ENCODE data around the gene PPARGC1A.

The PPARGC1A gene

GRCh38 chr4:23746027-23746426, 143.8 kb downstream of the PPARGC1A start:
- Histone ChIP-seq H3K9ac (ENCODE audit: low read length) (no peak overlapping the region), H3K4me1 (ENCODE audit: control insufficient read depth, insufficient read depth, low read length) (peaks cover 8% of the 10 kb centered on the region), H3K9me3 (ENCODE audit: control insufficient read depth, low read length) (no peaks in the 10 kb centered on the region), H3K27me3 (ENCODE audit: control insufficient read depth, insufficient read depth, low read length) (no peaks in the 10 kb centered on the region), H3K36me3 (ENCODE audit: control insufficient read depth, insufficient read depth, low read length) (no peaks in the 10 kb centered on the region), H3K4me3 (ENCODE audit: low read length) (no peak overlapping the region)

- H3K9me3 ChIP-seq (ENCODE audit: control insufficient read depth, low read length): no peaks in the 10 kb centered on the region
- no peaks in the 10 kb centered on the region for H3K36me3 ChIP-seq (ENCODE audit: control insufficient read depth, insufficient read depth, low read length)
- no peak overlapping the region for H3K4me3 ChIP-seq (ENCODE audit: low read length)
- H3K9ac ChIP-seq (ENCODE audit: low read length): no peak overlapping the region
- H3K27me3 ChIP-seq (ENCODE audit: control insufficient read depth, insufficient read depth, low read length): no peaks in the 10 kb centered on the region
- H3K4me1 ChIP-seq (ENCODE audit: control insufficient read depth, insufficient read depth, low read length): peaks cover 8% of the 10 kb centered on the region
Measured at GRCh38 chr4:23745377-23745776, 144.5 kb downstream of the PPARGC1A start.

Measured in mucosa of stomach (tissue), 1 donor.